BJ (cell line): ENCODE measurements around the gene RABL2B. TPM values are rescaled to one million over a fixed set of nuclear protein-coding genes. Genes with fewer than 3 reads are reported as not detected.

Experiments used
- CTCF ChIA-PET: fragments of 350-600 bp; formaldehyde crosslinking; extraction: SDS; loops from one replicate; lab custom pipeline; 2021; ENCODE audit warnings: antibody characterized with exemption, inconsistent platforms; lab: Yijun Ruan, JAX
- POLR2A ChIA-PET: fragments of 300-600 bp; sonication (Branson Sonifier 250); formaldehyde crosslinking; extraction: SDS; loops from one replicate; lab custom pipeline; 2021; ENCODE audit warnings: antibody characterized with exemption; lab: Charles Lee
- DNase-seq: peaks from one replicate; pipeline ENCODE4 v3.0.0-alpha.2; 2011; ENCODE audit warnings: low read depth
- H3K27me3 ChIP-seq: 2 replicates; pipeline ENCODE4 v1.6.0; 2011; ENCODE audit warnings: low read length; ENCODE audit not compliant: control insufficient read depth, insufficient read depth
- H3K36me3 ChIP-seq: 2 replicates; pipeline ENCODE4 v1.5.1; 2011; ENCODE audit warnings: low read length; ENCODE audit not compliant: control insufficient read depth, insufficient read depth
- H3K4me3 ChIP-seq: 2 replicates; pipeline ENCODE4 v1.5.1; 2011; ENCODE audit warnings: low read depth, mild to moderate bottlenecking, control low read depth, low read length
- CTCF ChIP-seq: IDR thresholded peaks from 2 replicates; pipeline ENCODE4 v1.5.1; 2011; ENCODE audit warnings: low read depth, mild to moderate bottlenecking, control low read depth, inconsistent platforms, low read length, moderate library complexity; ENCODE audit not compliant: insufficient read depth
- polyA plus RNA-seq: library from polyadenylated mRNA; depleted of rRNA; stranded (reverse); fragments of >200 nt; gene quantifications from 2 replicates; pipeline ENCODE4 v1.2.3, GENCODE V29; 2011

The RABL2B gene
- polyA plus RNA-seq, 1 experiment, result 41.6 TPM

GRCh38 chr22:50723991-50724390, 59.4 kb downstream of the RABL2B start:
- Histone ChIP-seq H3K36me3 (no peaks in the 10 kb centered on the region), H3K4me3 (no peak overlapping the region), H3K27me3 (peaks cover 6% of the 10 kb centered on the region; the same call in 1 of the 2 replicates)
- CTCF ChIA-PET, result interaction anchor here (1.2 kb wide), 1 partner anchor 7 kb away, joined by 3 read pairs; no protein-coding TSS in a partner anchor
- POLR2A ChIA-PET, result no interaction called here
- DNase-seq, result no peak
- TF ChIP-seq CTCF, result no peak

- Histone ChIP-seq H3K36me3 (no peaks in the 10 kb centered on the region), H3K4me3 (no peak overlapping the region), H3K27me3 (peaks cover 7% of the 10 kb centered on the region)
- CTCF ChIA-PET, result interaction anchor here (0.7 to 3.0 kb wide), 4 partner anchors 8 to 39 kb away, joined by 3 to 10 read pairs (median 3); no protein-coding TSS in a partner anchor
- TF ChIP-seq CTCF, result no peak
- no peak for DNase-seq
- POLR2A ChIA-PET, result no interaction called here
These were observed 60.6 kb downstream of the RABL2B start for GRCh38 chr22:50722716-50723428.

GRCh38 chr22:50722048-50722701, 61.3 kb downstream of the RABL2B start:
- TF ChIP-seq CTCF, result no peak
- Histone ChIP-seq H3K36me3 (no peaks in the 10 kb centered on the region), H3K27me3 (peaks cover 9% of the 10 kb centered on the region), H3K4me3 (no peak overlapping the region)
- ChIA-PET POLR2A (no interaction called here), CTCF (interaction anchor here (1.2 to 3.0 kb wide), 2 partner anchors 9 to 11 kb away, joined by 3 to 10 read pairs; no protein-coding TSS in a partner anchor)
- no peak for DNase-seq

- POLR2A ChIA-PET, result no interaction called here
- no peak for TF ChIP-seq CTCF
- CTCF ChIA-PET, result interaction anchor here (1.2 to 3.0 kb wide), 2 partner anchors 10 to 12 kb away, joined by 3 to 10 read pairs; no protein-coding TSS in a partner anchor
- H3K4me3 ChIP-seq, result no peak overlapping the region
- H3K36me3 ChIP-seq, result no peaks in the 10 kb centered on the region
- DNase-seq, result no peak
- H3K27me3 ChIP-seq, result peaks cover 9% of the 10 kb centered on the region
These were observed 62.1 kb downstream of the RABL2B start for GRCh38 chr22:50721257-50721844.
